22Rv1 (cell line): Measurements from ENCODE around the gene ATOH1.
A peak's percentile ranks its signal among the peaks of the same experiment; 100 is the strongest.

Experiments used
- H3K27ac ChIP-seq: fragments of 450-650 bp; 2 replicates; pipeline ENCODE4 v1.5.1; 2017
- CTCF ChIP-seq: fragments of 450-650 bp; IDR thresholded peaks from 2 replicates; pipeline ENCODE4 v1.5.1; 2017; ENCODE audit warnings: mild to moderate bottlenecking
- ZFX ChIP-seq: fragments of 450-650 bp; IDR thresholded peaks from 2 replicates; pipeline ENCODE4 v1.6.1; 2017; ENCODE audit warnings: antibody characterized with exemption, borderline replicate concordance

ATOH1 gene

GRCh38 chr4:93839704-93840103 is 11.2 kb downstream of the ATOH1 start:
- no peak overlapping the region for H3K27ac ChIP-seq
- TF ChIP-seq CTCF (no peak), ZFX (no peak)

- TF ChIP-seq ZFX (no peak), CTCF (no peak)
- H3K27ac ChIP-seq, result no peak overlapping the region
These were observed 13.3 kb downstream of the ATOH1 start for GRCh38 chr4:93841803-93842345.

- no peak overlapping the region for H3K27ac ChIP-seq
- TF ChIP-seq ZFX, result no peak
- TF ChIP-seq CTCF, result no peak
These were observed 14.2 kb downstream of the ATOH1 start for GRCh38 chr4:93842601-93843252.

- TF ChIP-seq ZFX (no peak), CTCF (no peak)
- no peak overlapping the region for H3K27ac ChIP-seq
These were observed 15.2 kb downstream of the ATOH1 start for GRCh38 chr4:93843772-93844171.

GRCh38 chr4:93852680-93853079 is 24.1 kb downstream of the ATOH1 start:
- no peak overlapping the region for H3K27ac ChIP-seq
- no peak for TF ChIP-seq ZFX
- no peak for TF ChIP-seq CTCF

GRCh38 chr4:93855926-93856325 is 27.4 kb downstream of the ATOH1 start:
- TF ChIP-seq ZFX (no peak), CTCF (no peak)
- H3K27ac ChIP-seq, result no peak overlapping the region

GRCh38 chr4:93865650-93866049 is 37.1 kb downstream of the ATOH1 start:
- H3K27ac ChIP-seq, result no peak overlapping the region
- TF ChIP-seq ZFX (no peak), CTCF (peak; percentile 48)
